Measurements from ENCODE around the gene HKDC1.

The HKDC1 gene

GRCh38 chr10:69279110-69279509 is 59.0 kb downstream of the HKDC1 start:
- TF ChIP-seq EGR1 (IDR thresholded peaks at IDR 0.05) (no peak), NFIC (IDR thresholded peaks at IDR 0.05) (no peak), EP300 (IDR thresholded peaks at IDR 0.05; ENCODE audit: borderline replicate concordance) (no peak), YY1 (IDR thresholded peaks at IDR 0.05; ENCODE audit: low read depth) (no peak), TEAD4 (IDR thresholded peaks at IDR 0.05) (no peak), RAD21 (IDR thresholded peaks at IDR 0.05; ENCODE audit: low read depth) (no peak), FOXM1 (IDR thresholded peaks at IDR 0.05; ENCODE audit: borderline replicate concordance, low read depth) (no peak)

- TF ChIP-seq EGR1 (IDR thresholded peaks at IDR 0.05) (no peak), REST (IDR thresholded peaks at IDR 0.05; ENCODE audit: low read depth) (no peak), EP300 (IDR thresholded peaks at IDR 0.05; ENCODE audit: borderline replicate concordance) (no peak), TEAD4 (IDR thresholded peaks at IDR 0.05) (no peak), TAF1 (IDR thresholded peaks at IDR 0.05; ENCODE audit: low read depth) (no peak), CEBPB (IDR thresholded peaks at IDR 0.05) (no peak), RAD21 (IDR thresholded peaks at IDR 0.05; ENCODE audit: low read depth) (no peak), CREB1 (IDR thresholded peaks at IDR 0.05; ENCODE audit: low read depth) (no peak), MAX (IDR thresholded peaks at IDR 0.05) (no peak), TCF12 (IDR thresholded peaks at IDR 0.05; ENCODE audit: low read depth) (no peak), USF1 (IDR thresholded peaks at IDR 0.05) (no peak), NFIC (IDR thresholded peaks at IDR 0.05) (no peak), YY1 (IDR thresholded peaks at IDR 0.05; ENCODE audit: low read depth) (no peak), ZBTB7A (IDR thresholded peaks at IDR 0.05; ENCODE audit: low read depth) (no peak), FOXM1 (IDR thresholded peaks at IDR 0.05; ENCODE audit: borderline replicate concordance, low read depth) (no peak)
These were observed 61.6 kb downstream of the HKDC1 start for GRCh38 chr10:69281507-69282413.

GRCh38 chr10:69285699-69286098 is 65.6 kb downstream of the HKDC1 start:
- TF ChIP-seq TAF1 (IDR thresholded peaks at IDR 0.05; ENCODE audit: low read depth) (no peak), ZBTB7A (IDR thresholded peaks at IDR 0.05; ENCODE audit: low read depth) (no peak), YY1 (IDR thresholded peaks at IDR 0.05; ENCODE audit: low read depth) (no peak)

- TF ChIP-seq TEAD4 (IDR thresholded peaks at IDR 0.05) (no peak), NFIC (IDR thresholded peaks at IDR 0.05) (no peak), USF1 (IDR thresholded peaks at IDR 0.05) (no peak), FOXM1 (IDR thresholded peaks at IDR 0.05; ENCODE audit: borderline replicate concordance, low read depth) (no peak), YY1 (IDR thresholded peaks at IDR 0.05; ENCODE audit: low read depth) (no peak), ZBTB7A (IDR thresholded peaks at IDR 0.05; ENCODE audit: low read depth) (no peak), REST (IDR thresholded peaks at IDR 0.05; ENCODE audit: low read depth) (no peak)
These were observed 67.0 kb downstream of the HKDC1 start for GRCh38 chr10:69287181-69287580.

GRCh38 chr10:69290993-69291392 is 70.9 kb downstream of the HKDC1 start:
- TF ChIP-seq REST (IDR thresholded peaks at IDR 0.05; ENCODE audit: low read depth): no peak
- no peak for TF ChIP-seq CEBPB (IDR thresholded peaks at IDR 0.05)
- no peak for TF ChIP-seq EP300 (IDR thresholded peaks at IDR 0.05; ENCODE audit: borderline replicate concordance)
- no peak for TF ChIP-seq USF1 (IDR thresholded peaks at IDR 0.05)
- TF ChIP-seq TCF12 (IDR thresholded peaks at IDR 0.05; ENCODE audit: low read depth): no peak
- no peak for TF ChIP-seq CREB1 (IDR thresholded peaks at IDR 0.05; ENCODE audit: low read depth)
